ENCODE results near the gene TRMT1.
"Not testable (repeated sequence)": the region's sequence is repeated elsewhere in the genome, so short reads cannot be mapped to it uniquely, and the experiment has no call there.

The TRMT1 gene

GRCh38 chr19:13116282-13117175 lies at the start of gene TRMT1:
Gene TRMT1, minus strand, starts transcription at chr19:13116740. Its CDS starts 341 bp downstream, at chr19:13116399.
- DNase-seq = peak; percentile 80

- not testable (repeated sequence) for DNase-seq
These were observed 49.6 kb upstream of the TRMT1 start for GRCh38 chr19:13166151-13166550.

GRCh38 chr19:13165162-13165997 lies 48.8 kb upstream of the TRMT1 start:
- DNase-seq = no peak

- no peak for DNase-seq
These were observed 48.0 kb upstream of the TRMT1 start for GRCh38 chr19:13164343-13165161.

- no peak for DNase-seq
These were observed 47.2 kb upstream of the TRMT1 start for GRCh38 chr19:13163609-13164342.

- peak; percentile 43 for DNase-seq
These were observed 46.4 kb upstream of the TRMT1 start for GRCh38 chr19:13162724-13163608.

- DNase-seq = no peak
These were observed 44.0 kb upstream of the TRMT1 start for GRCh38 chr19:13160557-13160956.

- no peak for DNase-seq
These were observed 43.2 kb upstream of the TRMT1 start for GRCh38 chr19:13159713-13160112.

GRCh38 chr19:13155472-13156359 lies 39.2 kb upstream of the TRMT1 start:
- DNase-seq = peak; percentile 66

- no peak for DNase-seq
These were observed 38.5 kb upstream of the TRMT1 start for GRCh38 chr19:13154911-13155471.

- no peak for DNase-seq
These were observed 37.8 kb upstream of the TRMT1 start for GRCh38 chr19:13154241-13154778.

GRCh38 chr19:13153569-13154240 lies 37.2 kb upstream of the TRMT1 start:
- no peak for DNase-seq

- DNase-seq = peak; percentile 79
These were observed 36.5 kb upstream of the TRMT1 start for GRCh38 chr19:13152974-13153568.

- DNase-seq = no peak
These were observed 35.9 kb upstream of the TRMT1 start for GRCh38 chr19:13152356-13152973.

- DNase-seq = peak; percentile 91
These were observed 35.2 kb upstream of the TRMT1 start for GRCh38 chr19:13151605-13152355.

GRCh38 chr19:13150931-13151604 lies 34.5 kb upstream of the TRMT1 start:
- no peak for DNase-seq

Measured in 8988T (cell line).